K562 (cell line): Measurements from ENCODE around the gene AGAP3. TPM values are rescaled to one million over a fixed set of nuclear protein-coding genes. Genes with fewer than 3 reads are reported as not detected.

Experiments used
- ASH1L ChIP-seq: fragments of 450-650 bp; IDR thresholded peaks from 2 replicates; pipeline ENCODE4 v1.6.1; 2018; ENCODE audit warnings: borderline replicate concordance, mild to moderate bottlenecking, low read depth; ENCODE audit not compliant: partially characterized antibody
- CBX3 ChIP-seq, 2 experiments: IDR thresholded peaks; 1 replicate in 1 of 2; 2 replicates in 1 of 2; pipeline ENCODE4 v1.6.1; 2012; ENCODE audit warnings: inconsistent platforms in 2 of 2, low read length in 2 of 2, borderline replicate concordance in 1 of 2, control low read depth in 1 of 2
- ETV6 ChIP-seq, 3 experiments: fragments of 150-350 bp in 1 of 3; sonication (generic) in 1 of 3; formaldehyde crosslinking in 1 of 3; IDR thresholded peaks; 2 replicates each; pipeline versions ENCODE4 v1.6.1 to v1.8.0; 2014 to 2022; ENCODE audit warnings: borderline replicate concordance in 2 of 3, low read depth in 2 of 3, antibody characterized with exemption in 1 of 3, low read length in 1 of 3, mild to moderate bottlenecking in 1 of 3, missing genetic modification reagents in 1 of 3
- HDAC1 ChIP-seq, 2 experiments: fragments of 450-650 bp; IDR thresholded peaks; 2 replicates each; pipeline ENCODE4 v1.6.1; 2016 to 2017; ENCODE audit warnings: inconsistent platforms in 1 of 2, mild to moderate bottlenecking in 1 of 2, moderate library complexity in 1 of 2
- HEY1 ChIP-seq: fragments of 250-450 bp; sonication (Bioruptor Pico); IDR thresholded peaks from 2 replicates; pipeline ENCODE4 v1.5.0; 2020; ENCODE audit warnings: mild to moderate bottlenecking, moderate library complexity, borderline replicate concordance
- MTA2 ChIP-seq: fragments of 450-650 bp; IDR thresholded peaks from 2 replicates; pipeline ENCODE4 v1.6.1; 2016; ENCODE audit warnings: low read depth
- NFYB ChIP-seq: IDR thresholded peaks from 2 replicates; pipeline ENCODE4 v1.6.1; 2011; ENCODE audit warnings: mild to moderate bottlenecking, moderate library complexity; ENCODE audit not compliant: insufficient read length; ENCODE audit errors: extremely low read depth
- PHB ChIP-seq: fragments of 250-450 bp; sonication (Bioruptor Pico); IDR thresholded peaks from 2 replicates; pipeline ENCODE4 v1.5.0; 2021
- PHB2 ChIP-seq: fragments of 450-650 bp; IDR thresholded peaks from 2 replicates; pipeline ENCODE4 v1.6.1; 2017; ENCODE audit warnings: low read depth
- ZNF780A ChIP-seq: fragments of 250-450 bp; sonication (Bioruptor Pico); IDR thresholded peaks from 2 replicates; pipeline ENCODE4 v1.5.0; 2021; ENCODE audit warnings: mild to moderate bottlenecking
- polyA plus RNA-seq, 8 experiments: library from polyadenylated mRNA; depleted of rRNA in 4 of 8; stranded (reverse) in 5 of 8; unstranded in 3 of 8; fragments of >200 nt; fragmentation: Nextera tagmentation in 2 of 8; fragmentation: Illumina TruSeq in 1 of 8; extraction: Ambion mirVana in 2 of 8; extraction: Trizol in 1 of 8; gene quantifications; 2 replicates each; pipeline versions ENCODE4 v1.2.1 to v1.2.3, GENCODE V29; 2011 to 2014; ENCODE audit warnings: inconsistent platforms in 1 of 8, missing spikeins in 1 of 8
- total RNA-seq, 7 experiments: library from RNA; depleted of rRNA in 6 of 7; stranded (reverse); fragments of >200 nt in 6 of 7; fragmentation: Illumina TruSeq in 2 of 7; extraction: Trizol in 2 of 7; gene quantifications; 2 replicates each; pipeline versions ENCODE4 v1.2.1 to v1.2.3, GENCODE V29; 2011 to 2021; ENCODE audit warnings: low replicate concordance in 1 of 7
- TF ChIP-seq, protein P1 (sequence below), 2 experiments: fragments of 450-650 bp; IDR thresholded peaks; 2 replicates each; pipeline ENCODE4 v1.6.1; 2016; ENCODE audit warnings: mild to moderate bottlenecking in 2 of 2, borderline replicate concordance in 1 of 2, low read depth in 1 of 2, moderate library complexity in 1 of 2
- TF ChIP-seq, protein P2 (sequence below): fragments of 200-800 bp; sonication (Bioruptor generic); IDR thresholded peaks from 2 replicates; pipeline ENCODE4 v1.6.1; 2016; ENCODE audit warnings: missing genetic modification characterization, missing compliant biosample characterization

AGAP3 gene
- total and polyA plus RNA-seq, 9 of the 15 experiments (the other 6 are each of a cell fraction or from before 2014, with no cell fraction given), result 3.4 to 208 (median 62.2) TPM

DNA sequence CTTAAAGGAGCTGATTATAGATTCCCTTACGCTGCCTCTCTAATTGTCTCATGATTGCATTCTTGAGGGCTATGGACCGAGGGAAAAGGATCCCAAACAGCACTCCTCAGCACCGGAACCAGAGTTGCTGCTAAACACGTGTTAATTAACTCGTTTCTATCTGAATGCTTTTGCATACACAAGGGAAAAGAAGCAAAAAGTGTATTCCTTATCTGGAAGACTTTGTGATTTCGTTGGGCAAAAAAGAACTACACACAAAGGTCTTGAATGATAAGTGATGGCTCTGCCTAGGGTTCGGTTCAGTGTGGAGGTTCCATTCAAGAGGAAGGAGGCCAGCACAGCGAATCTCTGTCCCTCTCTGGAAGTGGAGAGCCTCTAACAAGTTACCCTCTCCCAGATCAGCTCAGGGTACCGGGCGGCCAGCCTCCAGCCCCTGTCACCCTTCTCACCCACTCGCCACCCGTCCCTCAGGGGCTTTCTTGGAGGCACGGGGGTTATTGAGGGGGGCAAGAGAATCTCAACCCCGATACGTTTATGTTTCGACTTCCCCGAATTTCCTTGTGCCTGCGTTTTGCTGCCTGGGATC, 27.4 kb upstream of the AGAP3 start (continued):
- TF ChIP-seq, protein P1, sequence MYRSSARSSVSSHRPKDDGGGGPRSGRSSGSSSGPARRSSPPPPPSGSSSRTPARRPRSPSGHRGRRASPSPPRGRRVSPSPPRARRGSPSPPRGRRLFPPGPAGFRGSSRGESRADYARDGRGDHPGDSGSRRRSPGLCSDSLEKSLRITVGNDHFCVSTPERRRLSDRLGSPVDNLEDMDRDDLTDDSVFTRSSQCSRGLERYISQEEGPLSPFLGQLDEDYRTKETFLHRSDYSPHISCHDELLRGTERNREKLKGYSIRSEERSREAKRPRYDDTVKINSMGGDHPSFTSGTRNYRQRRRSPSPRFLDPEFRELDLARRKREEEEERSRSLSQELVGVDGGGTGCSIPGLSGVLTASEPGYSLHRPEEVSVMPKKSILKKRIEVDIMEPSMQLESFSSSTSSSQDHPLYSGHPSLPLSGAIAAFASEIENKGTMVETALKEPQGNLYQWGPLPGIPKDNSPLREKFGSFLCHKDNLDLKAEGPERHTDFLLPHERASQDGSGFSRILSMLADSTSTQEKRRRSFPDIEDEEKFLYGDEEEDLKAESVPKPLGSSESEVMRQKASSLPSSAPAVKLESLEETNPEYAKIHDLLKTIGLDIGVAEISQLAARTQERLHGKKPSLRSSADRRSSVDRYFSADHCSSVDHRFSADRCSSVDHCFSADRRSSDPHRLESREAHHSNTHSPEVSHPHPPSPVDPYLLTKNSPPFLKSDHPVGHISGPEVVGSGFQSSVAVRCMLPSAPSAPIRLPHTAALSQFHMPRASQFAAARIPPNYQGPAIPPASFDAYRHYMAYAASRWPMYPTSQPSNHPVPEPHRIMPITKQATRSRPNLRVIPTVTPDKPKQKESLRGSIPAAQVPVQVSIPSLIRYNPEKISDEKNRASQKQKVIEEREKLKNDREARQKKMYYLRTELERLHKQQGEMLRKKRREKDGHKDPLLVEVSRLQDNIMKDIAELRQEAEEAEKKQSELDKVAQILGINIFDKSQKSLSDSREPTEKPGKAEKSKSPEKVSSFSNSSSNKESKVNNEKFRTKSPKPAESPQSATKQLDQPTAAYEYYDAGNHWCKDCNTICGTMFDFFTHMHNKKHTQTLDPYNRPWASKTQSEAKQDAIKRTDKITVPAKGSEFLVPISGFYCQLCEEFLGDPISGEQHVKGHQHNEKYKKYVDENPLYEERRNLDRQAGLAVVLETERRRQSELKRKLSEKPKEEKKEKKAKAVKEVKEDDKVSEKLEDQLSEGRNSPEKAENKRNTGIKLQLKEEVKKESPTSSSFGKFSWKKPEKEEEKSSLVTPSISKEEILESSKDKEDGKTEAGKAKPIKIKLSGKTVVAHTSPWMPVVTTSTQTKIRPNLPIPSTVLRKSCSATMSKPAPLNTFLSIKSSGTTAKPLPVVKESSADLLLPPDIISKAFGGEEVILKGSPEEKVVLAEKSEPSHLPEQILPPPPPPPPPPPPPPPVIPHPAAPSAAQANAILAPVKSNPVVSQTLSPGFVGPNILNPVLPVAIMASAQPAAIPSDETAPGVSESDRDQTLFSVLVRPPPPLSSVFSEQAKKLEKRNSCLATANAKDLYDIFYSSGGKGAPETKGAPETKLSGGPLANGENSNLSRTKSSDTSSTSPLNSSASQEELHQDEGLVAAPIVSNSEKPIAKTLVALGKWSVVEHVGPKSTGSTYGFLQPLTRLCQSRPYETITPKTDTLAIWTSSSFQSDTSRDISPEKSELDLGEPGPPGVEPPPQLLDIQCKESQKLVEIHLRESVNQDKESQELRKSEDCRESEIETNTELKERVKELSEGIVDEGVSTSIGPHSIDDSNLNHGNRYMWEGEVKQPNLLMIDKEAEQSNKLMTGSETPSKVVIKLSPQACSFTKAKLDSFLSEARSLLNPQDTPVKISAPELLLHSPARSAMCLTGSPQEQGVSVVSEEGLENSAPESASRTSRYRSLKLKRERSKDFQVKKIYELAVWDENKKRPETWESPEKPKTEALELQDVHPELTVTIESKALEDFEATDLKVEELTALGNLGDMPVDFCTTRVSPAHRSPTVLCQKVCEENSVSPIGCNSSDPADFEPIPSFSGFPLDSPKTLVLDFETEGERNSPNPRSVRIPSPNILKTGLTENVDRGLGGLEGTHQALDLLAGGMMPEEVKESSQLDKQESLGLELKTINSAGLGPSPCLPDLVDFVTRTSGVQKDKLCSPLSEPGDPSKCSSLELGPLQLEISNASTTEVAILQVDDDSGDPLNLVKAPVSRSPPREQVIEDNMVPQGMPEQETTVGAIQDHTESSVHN (IDR thresholded peaks at IDR 0.05; ENCODE audit: borderline replicate concordance in 1 of 2, low read depth in 1 of 2), result no peak
- no peak for TF ChIP-seq HEY1 (CRISPR knock-in tag)
- TF ChIP-seq ETV6 (IDR thresholded peaks at IDR 0.05; ENCODE audit: borderline replicate concordance in 1 of 2, low read depth in 2 of 2, low read length in 1 of 2), result no peak
- TF ChIP-seq ETV6 (CRISPR knock-in tag; IDR thresholded peaks at IDR 0.05; ENCODE audit: borderline replicate concordance), result no peak
- peak in 1 of 2 experiments; percentile 24; a peak in 1 of 3 replicates for TF ChIP-seq CBX3 (IDR thresholded peaks at IDR 0.05; ENCODE audit: borderline replicate concordance in 1 of 2, low read length in 2 of 2)
- TF ChIP-seq PHB2, result no peak
- no peak for TF ChIP-seq MTA2
- TF ChIP-seq ZNF780A (CRISPR knock-in tag), result peak; percentile 46; the same call in 1 of the 2 replicates
- no peak for TF ChIP-seq PHB
- no peak for TF ChIP-seq ASH1L
- TF ChIP-seq, protein P2, sequence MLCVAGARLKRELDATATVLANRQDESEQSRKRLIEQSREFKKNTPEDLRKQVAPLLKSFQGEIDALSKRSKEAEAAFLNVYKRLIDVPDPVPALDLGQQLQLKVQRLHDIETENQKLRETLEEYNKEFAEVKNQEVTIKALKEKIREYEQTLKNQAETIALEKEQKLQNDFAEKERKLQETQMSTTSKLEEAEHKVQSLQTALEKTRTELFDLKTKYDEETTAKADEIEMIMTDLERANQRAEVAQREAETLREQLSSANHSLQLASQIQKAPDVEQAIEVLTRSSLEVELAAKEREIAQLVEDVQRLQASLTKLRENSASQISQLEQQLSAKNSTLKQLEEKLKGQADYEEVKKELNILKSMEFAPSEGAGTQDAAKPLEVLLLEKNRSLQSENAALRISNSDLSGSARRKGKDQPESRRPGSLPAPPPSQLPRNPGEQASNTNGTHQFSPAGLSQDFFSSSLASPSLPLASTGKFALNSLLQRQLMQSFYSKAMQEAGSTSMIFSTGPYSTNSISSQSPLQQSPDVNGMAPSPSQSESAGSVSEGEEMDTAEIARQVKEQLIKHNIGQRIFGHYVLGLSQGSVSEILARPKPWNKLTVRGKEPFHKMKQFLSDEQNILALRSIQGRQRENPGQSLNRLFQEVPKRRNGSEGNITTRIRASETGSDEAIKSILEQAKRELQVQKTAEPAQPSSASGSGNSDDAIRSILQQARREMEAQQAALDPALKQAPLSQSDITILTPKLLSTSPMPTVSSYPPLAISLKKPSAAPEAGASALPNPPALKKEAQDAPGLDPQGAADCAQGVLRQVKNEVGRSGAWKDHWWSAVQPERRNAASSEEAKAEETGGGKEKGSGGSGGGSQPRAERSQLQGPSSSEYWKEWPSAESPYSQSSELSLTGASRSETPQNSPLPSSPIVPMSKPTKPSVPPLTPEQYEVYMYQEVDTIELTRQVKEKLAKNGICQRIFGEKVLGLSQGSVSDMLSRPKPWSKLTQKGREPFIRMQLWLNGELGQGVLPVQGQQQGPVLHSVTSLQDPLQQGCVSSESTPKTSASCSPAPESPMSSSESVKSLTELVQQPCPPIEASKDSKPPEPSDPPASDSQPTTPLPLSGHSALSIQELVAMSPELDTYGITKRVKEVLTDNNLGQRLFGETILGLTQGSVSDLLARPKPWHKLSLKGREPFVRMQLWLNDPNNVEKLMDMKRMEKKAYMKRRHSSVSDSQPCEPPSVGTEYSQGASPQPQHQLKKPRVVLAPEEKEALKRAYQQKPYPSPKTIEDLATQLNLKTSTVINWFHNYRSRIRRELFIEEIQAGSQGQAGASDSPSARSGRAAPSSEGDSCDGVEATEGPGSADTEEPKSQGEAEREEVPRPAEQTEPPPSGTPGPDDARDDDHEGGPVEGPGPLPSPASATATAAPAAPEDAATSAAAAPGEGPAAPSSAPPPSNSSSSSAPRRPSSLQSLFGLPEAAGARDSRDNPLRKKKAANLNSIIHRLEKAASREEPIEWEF (CRISPR knock-in tag), result 0 out of 2 replicates have a peak, but pooled peaks have one; percentile 38
- no peak for TF ChIP-seq HDAC1 (IDR thresholded peaks at IDR 0.05)
- TF ChIP-seq NFYB, result no peak
